CD4-positive, alpha-beta T cell treated with Interleukin-6 at 100 ng/mL for 8 hours (primary cell): Measurements from ENCODE around the gene ASB15.

Experiments
- DNase-seq: peaks from one replicate; pipeline ENCODE4 v3.0.0-alpha.2; 2020; ENCODE audit warnings: mixed read lengths, low spot score

ASB15 gene

DNA sequence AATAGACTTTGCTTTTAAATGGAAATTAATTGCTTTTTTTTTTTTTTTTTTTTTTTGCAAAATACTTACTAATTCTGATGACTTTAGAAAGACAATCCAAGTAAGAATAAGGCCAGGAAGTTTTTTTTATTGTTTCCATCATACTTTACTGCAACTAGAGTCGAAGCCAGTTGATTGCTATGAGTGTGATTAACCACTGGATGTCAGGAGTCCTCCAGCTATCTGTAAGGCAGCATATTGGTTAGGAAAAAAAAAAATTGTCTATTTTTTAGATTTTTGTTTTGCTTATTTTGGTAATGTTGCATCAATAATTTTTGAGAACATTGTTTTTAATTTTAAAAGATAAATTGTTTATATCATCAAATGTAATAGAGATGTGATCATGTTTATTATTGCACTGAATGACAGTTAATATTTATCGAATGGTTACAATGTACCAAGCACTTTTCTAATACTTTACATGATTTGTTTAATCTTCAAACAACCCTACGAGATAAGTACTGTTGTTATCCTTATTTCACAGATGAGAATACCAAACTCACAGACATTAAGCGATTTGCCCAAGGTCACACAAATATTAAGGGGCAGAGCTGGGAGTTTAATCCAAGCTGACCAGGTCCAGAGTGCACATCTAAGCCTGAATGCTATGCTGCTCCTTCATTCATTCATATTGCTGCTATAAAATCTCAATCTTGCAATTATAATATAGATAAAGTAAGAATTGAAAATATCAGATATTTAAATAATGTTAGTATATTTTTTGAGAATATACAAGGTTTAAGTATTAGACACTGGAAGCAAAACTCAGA is 34.1 kb downstream of the ASB15 start:
- no peak for DNase-seq

DNA sequence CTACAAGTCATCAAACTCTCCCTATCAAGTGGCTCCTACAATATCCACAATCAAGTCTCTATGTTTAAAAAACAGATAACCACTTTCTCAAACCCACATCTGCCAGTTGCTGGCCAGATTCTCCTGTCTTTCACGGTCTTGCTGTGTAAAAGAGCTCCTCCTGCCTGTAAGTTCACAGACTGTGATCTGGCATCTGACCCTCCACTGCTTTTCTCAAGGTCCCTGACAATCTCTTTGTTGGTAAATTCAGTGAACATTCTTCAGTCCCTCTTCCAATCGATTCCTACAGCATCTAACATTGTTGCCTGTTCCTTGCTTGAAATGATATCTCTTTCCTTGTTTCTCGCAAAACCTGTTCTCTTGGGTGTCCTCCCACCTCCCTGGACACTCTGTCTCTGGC is 35.6 kb downstream of the ASB15 start:
- DNase-seq = no peak

DNA sequence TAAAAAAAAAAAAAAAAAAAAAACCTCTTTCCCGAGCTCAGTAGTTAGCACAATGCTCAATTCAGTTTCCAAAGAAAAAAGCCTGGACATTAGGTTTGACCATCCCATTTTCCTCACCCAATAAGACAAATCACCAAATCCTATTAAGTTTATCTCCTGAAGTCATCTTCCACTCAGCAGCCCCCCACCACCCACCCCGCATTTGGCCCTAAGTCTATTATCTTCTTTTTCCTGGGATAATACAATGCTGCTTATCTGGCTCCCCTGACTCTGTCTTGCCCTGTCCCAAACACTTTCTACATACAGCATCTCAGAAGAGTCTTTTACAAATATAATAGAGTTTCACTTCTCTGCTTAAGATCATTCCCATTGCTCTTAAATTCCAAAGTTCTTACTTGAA is 36.3 kb downstream of the ASB15 start:
- no peak for DNase-seq

DNA sequence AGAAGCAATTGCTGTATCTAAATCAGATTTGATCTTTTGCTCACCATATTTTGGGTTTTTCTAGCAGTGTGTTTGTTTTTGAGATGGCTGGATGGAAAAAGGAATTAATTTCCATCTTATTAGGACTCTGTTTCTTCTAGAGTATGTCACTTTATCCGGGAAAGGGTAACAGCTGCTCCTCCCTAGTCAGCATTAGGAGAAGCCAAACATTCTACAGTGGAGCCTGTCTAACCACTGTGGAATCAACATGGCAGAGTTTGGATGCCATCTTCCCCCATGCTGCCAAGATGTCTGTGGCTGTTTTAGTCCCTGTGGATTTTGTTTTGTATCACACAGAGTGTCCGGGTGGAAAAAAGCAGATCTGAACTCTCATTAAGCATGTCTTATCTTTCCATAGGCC is 38.0 kb downstream of the ASB15 start:
- no peak for DNase-seq

DNA sequence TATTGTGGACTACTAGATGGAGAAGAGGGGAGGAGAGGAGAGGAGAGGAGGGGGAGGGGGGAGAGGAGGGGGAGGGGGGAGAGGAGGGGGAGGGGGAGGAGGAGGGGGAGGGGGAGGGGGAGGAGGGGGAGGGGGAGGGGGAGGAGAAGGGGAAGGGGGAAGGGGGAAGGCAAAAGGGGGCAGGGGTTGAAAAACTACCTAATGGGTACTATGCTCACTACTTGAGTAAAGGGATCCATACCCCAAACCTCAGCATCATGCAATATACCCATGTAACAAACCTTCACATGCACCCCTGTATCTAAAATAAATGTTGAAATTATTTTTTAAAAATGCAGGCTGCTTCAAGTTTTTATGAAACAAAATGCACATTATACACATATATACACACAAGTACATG is 39.0 kb downstream of the ASB15 start:
- DNase-seq = no peak

DNA sequence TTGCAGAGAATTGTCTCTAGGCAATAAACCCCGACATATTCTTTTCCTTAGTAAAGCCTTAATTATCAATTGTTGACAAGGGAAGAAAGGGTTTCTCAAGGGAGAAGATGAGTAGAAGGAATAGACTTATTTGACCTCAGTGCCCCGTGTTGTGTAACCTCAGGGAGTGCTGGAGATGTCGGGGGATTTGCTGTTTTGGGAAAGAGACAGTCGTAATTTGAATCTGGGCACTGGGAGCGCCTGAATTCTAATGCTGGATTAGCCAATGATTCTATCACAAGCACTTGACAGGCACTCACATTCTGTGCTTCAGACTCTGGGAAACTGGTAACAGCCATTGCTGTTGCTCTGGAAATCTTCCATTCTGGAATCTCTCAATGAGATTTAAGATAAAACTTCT is 40.3 kb downstream of the ASB15 start:
- no peak for DNase-seq

DNA sequence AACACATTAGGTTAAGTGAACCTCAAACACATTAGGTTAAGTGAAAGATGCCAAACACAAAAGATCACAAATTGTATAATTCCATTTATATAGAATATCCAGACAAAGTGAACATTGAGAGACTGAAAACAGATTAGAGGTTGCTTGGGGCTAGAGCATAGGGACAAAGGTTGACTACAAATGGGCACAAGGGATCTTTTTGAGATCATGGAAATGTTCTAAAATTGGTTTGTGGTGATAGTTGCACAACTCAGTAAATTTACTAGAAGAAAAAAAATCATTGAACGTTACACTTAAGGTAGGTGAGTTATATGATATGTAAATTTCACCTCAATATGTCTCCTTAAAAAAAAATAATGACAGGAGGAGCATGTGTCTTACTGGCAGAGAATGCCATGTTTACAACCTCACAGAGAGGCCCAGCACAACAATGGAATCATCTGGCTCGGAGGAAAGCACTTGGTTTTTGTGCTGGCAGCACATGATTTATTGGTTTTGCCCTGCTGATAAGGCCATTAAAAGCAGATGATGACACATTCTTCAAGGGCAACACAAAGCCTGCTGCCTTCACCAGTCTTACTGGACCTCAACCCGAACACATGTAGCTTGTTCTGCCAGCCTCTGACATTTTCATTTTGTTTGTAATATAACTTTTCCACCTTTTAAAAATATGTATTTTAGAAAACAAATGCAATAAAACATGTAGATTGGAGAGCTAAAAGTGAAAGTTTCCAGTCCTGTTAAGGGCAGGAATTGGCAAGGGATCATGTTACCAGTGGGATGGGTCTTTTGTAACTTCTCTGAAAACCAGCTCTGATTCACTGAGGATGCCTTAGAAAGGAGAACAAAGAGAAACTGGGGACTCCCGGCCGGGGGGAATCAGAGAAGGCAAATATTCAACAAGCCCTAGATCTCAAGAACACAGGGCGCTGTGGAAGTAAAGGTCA is 42.1 kb downstream of the ASB15 start:
- DNase-seq = no peak

DNA sequence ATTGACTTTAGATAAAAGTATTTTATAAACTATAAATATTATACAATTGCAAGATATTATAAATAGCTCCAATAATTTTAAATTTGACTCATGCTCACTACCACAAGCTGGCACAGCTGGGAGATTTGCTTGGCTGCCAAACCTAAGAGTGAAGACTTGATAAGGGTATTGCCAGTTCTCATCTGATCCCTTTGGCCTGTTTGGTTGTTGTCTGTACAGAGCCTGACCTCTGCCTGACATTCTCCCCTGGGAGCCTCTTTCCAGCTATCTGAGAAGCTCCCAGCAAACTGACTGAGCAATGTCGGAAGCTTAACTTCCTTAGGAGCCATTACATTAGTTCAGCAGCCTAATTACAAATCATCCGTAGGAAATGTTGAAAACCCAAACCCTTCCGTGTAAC is 43.9 kb downstream of the ASB15 start:
- no peak for DNase-seq

DNA sequence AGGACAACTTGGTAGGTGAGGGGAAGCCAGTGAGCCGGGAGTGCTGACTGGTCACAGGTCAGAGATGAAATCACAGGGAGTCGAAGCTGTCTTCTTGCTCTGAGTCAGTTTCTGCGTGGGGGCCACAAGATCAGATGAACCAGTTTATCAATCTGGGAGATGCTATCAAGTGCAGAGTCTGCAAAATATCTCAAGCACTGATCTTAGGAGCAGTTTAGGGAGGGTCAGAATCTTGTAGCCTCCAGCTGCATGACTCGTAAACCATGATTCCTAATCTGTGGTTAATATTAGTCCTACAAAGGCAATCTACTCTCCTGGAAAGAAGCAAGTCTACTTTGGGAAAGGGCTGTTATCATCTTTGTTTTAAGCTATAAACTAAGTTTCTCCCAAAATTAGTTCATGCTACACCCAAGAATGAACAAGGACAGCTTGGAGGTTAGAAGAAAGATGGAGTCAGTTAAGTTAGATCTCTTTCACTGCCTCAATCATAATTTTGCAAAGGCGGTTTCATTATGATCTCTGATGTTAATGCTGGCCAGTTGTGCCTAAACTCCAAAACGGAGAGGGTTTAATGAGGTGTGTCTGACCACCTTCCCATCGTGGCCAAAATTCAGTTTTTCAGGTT is 45.6 kb downstream of the ASB15 start:
- DNase-seq = no peak

DNA sequence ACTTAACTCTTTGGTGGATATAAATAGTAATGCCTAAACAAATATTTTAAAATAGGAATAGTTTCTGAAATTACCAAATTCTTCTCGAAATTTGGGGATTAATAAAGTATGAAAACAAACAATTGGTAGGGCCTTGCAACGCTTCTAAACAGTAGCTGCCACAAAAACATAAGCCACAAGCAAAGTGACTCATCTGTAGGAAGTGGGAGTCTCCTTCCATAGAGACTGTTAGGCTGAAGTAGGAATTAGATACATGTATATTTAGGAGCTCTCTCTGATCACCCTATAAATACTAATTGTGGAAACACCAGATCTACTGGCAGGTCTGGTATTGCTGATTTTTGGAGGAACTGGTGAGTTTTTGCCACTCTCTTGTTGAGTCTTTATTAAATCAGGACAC is 48.3 kb downstream of the ASB15 start:
- no peak for DNase-seq

DNA sequence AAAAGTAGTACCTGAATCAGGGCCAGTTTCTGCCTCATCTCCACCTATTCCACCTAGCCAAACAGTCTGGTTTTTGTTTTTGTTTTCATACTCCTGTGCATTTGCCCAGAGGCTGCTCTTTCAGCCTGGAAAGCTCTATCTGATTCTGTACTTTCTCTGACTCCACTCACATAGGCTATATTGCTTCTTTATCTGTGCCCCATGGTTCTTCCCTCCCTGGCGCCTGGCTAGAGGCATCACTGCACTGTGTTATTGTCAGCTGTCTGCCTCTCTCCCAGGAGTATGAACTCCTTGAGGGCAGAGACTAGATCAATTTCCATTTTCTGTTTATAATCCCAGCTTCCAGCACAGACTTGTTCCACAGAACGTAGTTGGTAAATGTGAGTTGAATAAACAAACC is 49.0 kb downstream of the ASB15 start:
- DNase-seq = no peak

DNA sequence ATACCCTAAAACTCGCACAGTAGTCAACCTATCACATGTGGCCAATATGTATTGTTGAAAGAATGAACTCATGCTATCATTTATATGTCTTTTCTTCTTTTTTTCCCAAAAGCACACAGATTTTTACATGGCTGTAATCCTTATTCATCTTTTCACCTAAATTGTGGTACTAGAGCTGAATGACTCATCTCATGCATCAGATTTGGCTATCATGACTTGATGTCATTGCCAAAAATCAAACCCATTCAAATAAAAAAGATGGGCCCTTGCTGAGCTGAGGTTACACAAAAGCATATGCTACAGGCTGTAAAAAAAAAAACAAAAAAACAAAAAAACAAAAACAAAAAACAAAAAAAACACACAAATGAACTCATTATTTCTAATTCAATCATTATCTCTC is 50.8 kb downstream of the ASB15 start:
- DNase-seq = no peak

DNA sequence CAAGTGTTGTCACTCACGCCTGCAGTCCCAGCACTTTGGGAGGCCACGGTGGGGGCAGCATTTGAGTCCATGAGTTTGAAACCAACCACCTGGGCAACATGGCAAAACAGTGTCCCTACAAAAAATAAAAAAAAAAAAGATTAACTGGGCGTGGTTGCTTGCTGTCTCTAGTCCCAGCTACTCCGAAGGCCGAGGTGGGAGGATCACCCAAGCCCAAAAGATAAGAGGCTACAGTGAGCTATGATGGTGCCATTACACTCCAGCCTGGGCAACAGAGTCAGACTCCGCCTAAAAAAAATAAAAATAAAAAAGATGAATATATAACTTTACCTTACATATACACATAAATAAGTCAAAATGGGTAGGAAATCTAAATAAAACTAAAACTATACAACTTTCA is 51.5 kb downstream of the ASB15 start:
- DNase-seq = no peak

DNA sequence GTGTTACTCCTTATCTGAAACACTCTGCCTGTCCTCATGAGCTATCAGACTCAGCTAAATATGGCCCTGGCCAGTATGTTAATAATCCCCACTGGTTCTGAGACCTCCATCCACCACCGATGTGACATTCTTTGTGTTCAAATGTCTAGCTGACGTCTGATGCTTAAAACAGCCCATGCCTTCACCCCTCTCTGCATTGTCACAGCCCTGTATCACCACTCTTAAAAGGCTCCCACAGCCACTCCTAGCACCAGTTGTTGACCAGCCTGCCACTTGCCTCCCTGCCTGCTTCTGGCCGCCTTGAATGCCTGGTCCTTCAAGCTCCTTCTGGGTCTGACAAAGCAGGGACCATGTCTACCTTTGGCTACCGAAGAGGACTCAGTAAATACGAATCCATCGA is 54.0 kb downstream of the ASB15 start, which contains the start of gene LMOD2:
TSS of gene LMOD2 (plus strand) at position 253 of the 400 bp plus-strand sequence. CDS start at position 351, 98 bp downstream.
- no peak for DNase-seq

DNA sequence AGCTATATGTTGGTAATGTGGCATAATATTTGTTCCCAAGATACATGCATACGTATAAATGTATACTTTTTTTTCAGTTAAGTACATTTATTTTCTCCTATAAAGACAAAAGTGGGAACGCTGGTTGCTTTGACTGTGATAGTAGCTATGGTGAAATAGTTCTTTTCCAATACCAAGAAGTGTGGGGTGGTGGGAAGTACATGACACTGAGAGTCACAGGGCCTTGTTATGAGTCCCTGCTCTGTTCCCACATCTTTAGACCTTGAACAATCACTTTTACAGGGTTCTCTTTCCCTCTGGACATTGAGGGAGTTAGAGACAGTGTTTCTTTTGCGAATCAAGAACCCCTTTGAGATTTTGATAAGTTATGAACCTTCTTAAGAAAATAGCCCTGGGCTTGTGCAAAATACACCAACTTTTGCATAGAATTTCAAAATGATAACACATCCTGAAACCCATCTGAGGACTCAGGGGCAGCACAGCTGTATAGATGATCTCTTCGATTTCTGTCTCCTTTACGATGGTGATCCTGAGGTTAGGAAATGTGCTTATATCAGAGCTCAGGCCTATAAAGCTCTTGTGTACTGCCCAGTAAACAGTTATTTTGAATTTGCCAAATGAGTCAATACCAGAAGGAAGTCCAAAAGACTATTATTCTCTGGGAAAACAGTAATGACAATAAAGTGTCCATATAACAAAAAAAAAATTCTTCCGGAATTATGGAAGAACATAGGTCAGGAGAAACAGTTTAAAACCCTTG is 55.1 kb downstream of the ASB15 start:
- no peak for DNase-seq

DNA sequence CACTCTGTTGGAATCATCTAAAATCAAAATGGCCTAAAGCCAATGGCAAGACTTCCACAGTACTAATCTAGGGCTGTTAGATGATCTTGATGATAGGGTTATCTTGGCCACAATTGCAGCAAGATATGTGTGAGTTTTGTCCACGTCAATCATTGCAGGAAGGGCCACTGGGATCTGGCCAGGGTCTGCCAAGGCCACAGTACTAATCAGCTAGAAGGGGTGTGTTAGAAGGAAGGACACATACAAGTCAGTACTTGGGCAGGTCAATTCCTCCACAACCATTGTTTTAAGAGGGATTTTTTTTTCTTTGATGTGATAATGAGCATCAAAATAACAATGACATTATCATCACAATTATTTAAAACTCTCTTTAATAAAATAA is 55.7 kb downstream of the ASB15 start:
- DNase-seq = no peak

DNA sequence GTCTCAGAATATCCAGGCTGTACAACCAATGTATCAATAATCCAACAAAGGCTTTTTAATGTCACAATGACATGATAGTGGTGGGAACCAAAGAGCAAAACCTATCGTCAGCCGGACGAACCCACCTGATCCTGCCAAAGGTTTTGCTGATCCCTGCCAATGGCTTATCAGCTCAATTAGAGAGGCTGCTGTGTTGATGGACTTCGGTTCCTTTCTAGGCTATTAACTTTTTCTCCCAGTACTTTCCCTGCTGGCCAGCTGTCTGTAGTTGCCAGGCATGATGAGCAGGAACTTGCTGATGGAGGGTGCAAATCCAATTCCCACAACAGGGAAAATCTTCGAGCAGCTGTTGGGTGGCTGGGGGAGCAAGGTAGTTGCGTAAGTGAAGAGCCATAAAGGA is 56.4 kb downstream of the ASB15 start:
- DNase-seq = no peak

DNA sequence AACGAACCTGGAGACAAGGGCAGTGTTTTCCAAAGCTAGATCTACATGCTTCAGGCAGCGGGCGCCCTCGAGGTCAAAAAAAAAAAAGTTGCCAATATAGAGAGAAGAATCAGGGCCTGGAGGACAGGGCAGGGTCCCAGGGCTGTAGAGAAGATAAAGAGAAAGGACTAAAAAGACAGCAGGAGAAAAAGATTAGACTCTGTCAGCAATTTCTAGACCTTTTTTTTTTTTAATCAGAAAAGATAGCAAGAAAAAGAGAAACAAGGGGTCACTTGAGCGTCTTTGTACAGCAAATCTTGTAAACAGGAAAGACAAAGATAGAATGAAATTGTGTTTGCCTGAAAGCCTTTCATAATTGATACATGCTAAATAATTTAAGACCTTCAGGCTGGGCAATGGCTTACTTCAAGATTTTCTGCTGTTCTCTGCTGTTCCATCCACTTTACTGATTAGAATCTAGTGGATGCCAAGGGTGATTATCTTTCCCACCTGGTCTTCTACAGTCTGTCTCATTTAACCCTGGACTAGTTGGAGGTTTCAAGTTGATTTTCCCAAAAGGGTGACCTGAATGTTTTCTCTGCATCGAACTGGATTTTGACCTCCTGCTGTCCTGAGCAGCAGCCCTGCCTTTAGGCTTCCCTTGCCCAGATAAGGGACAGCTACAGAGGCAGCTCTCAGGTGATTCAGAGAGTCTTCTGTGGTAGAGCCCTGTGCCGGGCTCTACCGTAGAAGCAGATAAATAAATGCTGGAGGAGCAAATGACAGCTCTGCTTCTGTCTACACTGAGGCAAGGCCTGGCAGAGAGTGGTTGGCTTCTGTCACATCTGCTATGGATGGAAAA is 59.1 kb downstream of the ASB15 start:
- DNase-seq = no peak

DNA sequence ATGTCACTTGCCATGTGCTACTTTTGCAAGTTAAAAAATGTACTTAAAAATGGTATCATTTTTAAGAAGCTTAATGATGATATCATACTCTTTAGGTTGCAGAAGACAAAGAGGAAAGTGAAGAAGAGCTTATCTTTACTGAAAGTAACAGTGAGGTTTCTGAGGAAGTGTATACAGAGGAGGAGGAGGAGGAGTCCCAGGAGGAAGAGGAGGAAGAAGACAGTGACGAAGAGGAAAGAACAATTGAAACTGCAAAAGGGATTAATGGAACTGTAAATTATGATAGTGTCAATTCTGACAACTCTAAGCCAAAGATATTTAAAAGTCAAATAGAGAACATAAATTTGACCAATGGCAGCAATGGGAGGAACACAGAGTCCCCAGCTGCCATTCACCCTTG is 60.1 kb downstream of the ASB15 start:
- no peak for DNase-seq

DNA sequence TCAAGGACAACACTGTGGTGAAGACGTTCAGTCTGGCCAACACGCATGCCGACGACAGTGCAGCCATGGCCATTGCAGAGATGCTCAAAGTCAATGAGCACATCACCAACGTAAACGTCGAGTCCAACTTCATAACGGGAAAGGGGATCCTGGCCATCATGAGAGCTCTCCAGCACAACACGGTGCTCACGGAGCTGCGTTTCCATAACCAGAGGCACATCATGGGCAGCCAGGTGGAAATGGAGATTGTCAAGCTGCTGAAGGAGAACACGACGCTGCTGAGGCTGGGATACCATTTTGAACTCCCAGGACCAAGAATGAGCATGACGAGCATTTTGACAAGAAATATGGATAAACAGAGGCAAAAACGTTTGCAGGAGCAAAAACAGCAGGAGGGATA is 60.7 kb downstream of the ASB15 start:
- no peak for DNase-seq

DNA sequence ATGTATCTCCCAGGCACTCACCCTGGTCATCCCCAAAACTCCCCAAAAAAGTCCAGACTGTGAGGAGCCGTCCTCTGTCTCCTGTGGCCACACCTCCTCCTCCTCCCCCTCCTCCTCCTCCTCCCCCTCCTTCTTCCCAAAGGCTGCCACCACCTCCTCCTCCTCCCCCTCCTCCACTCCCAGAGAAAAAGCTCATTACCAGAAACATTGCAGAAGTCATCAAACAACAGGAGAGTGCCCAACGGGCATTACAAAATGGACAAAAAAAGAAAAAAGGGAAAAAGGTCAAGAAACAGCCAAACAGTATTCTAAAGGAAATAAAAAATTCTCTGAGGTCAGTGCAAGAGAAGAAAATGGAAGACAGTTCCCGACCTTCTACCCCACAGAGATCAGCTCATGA is 61.1 kb downstream of the ASB15 start:
- DNase-seq = no peak
